GM19193 (cell line): ENCODE results near the gene ADAMTS3.

Experiments used
- POLR2A ChIP-seq: IDR thresholded peaks from 4 replicates; pipeline ENCODE4 v1.6.1; 2011; ENCODE audit not compliant: insufficient read depth, insufficient read length; ENCODE audit errors: extremely low read depth

Gene ADAMTS3

DNA sequence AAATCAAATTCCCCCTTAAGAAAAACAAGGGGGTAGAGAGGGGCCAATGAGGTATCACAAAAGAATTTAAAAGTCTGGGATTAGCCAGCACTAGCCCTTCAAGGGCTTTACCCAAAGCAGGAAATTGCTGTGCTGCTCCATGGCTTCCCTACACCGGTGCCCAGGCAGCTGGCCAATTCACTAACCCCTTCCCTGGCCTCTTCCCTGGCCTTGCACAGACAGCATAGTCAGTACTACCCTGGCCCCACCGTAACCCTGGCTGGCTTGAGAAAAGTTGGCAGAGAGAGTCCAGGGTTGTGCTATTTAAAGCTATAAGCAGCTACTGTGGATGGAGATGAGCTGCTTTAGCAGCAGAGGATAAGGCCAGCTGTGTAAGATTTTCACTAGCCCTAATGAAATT is 43.1 kb downstream of the ADAMTS3 start:
- no peak for TF ChIP-seq POLR2A

- TF ChIP-seq POLR2A, result no peak
Measured at GRCh38 chr4:72522440-72522839, 46.6 kb downstream of the ADAMTS3 start.

DNA sequence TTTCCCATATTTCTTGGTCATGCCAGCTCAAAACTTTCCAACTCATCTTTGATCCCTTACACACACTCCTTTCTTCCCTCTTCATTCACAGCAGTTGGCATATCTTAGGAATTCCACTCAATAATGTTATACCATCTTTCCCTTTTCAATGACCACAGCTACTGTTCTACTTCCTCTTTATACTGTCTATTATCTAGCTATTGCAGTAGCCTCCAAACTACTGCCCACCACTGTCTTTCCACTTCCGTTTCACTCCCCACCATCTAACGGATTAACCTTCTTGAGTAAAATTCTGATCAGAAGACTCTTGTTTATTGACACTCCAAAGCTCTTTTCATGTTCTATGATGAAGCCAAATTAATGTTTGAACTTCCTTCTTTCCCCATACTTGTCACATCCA is 55.8 kb downstream of the ADAMTS3 start:
- TF ChIP-seq POLR2A, result no peak

DNA sequence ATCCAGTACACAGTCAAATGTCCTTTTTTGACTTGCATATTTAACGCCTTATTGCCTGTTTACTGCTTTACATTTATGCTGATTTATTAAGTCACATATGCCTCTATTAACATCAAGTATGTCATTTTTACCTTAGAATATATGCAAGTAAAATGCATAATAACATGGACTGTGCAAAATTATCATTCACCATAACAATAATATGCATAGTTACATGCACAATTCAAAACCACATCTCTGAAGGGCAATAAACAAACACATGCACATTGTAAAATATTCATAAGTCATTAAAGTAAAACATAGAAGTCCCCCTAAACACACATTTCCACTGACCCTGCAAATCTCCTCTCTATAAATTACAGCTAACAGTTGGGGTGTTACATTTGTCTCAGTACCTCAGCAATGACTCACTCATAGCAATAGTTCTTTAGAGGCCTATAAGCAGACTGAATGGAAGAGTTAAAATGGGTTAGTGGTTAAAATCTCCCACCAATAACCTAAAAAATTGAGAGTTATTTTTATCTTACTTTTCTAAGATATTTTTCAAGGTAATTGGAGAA is 61.1 kb downstream of the ADAMTS3 start:
- TF ChIP-seq POLR2A, result no peak

- no peak for TF ChIP-seq POLR2A
Measured at GRCh38 chr4:72507167-72507566, 61.9 kb downstream of the ADAMTS3 start.

GRCh38 chr4:72505314-72505744 is 63.7 kb downstream of the ADAMTS3 start:
- TF ChIP-seq POLR2A, result no peak

- TF ChIP-seq POLR2A, result no peak
Measured at GRCh38 chr4:72500214-72500613, 68.8 kb downstream of the ADAMTS3 start.

GRCh38 chr4:72496119-72496518 is 72.9 kb downstream of the ADAMTS3 start:
- TF ChIP-seq POLR2A, result no peak

GRCh38 chr4:72494156-72494555 is 74.9 kb downstream of the ADAMTS3 start:
- TF ChIP-seq POLR2A, result no peak

GRCh38 chr4:72489267-72489666 is 79.8 kb downstream of the ADAMTS3 start:
- no peak for TF ChIP-seq POLR2A

- no peak for TF ChIP-seq POLR2A
Measured at GRCh38 chr4:72486991-72487390, 82.0 kb downstream of the ADAMTS3 start.

DNA sequence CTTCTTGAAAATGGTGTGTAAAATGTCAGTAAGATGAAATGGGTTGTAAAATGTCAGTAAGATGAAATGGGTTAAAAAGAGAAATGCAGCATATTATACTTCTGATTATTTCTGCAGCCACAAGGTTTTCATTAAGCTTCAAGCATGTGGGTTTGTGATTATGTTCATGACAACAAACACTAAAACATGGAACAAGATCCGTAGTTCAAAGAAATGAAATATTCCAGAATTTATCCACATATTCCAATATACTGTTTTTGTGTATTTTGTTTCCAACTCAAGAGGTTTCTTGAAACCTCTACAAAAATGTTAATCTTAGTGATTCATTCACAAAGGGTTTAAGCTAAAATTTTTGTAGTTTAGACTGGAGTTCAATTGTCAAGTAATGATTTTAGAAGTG is 84.0 kb downstream of the ADAMTS3 start:
- TF ChIP-seq POLR2A, result no peak

DNA sequence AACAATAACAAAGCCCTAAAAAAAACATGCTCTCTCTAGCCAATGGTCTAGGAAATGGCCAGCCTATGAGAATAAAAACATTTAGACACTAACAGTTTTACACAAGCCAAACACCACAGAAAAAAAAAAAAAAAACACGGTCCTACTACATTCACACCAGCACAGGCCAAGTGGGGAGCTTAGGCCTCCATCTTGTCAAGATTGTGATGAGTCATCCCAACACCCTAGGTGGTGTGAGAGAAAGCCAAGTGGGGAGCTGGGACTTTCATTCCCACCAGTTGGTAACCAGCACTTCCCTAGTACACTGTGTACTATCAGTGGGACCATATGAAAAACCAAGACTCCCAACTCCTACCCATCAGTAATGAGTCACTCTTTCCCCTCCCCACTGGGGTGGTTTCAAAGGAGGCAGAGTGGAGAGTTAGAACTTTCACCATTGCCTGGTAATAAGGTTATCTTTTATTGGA is 95.6 kb downstream of the ADAMTS3 start:
- TF ChIP-seq POLR2A, result no peak

DNA sequence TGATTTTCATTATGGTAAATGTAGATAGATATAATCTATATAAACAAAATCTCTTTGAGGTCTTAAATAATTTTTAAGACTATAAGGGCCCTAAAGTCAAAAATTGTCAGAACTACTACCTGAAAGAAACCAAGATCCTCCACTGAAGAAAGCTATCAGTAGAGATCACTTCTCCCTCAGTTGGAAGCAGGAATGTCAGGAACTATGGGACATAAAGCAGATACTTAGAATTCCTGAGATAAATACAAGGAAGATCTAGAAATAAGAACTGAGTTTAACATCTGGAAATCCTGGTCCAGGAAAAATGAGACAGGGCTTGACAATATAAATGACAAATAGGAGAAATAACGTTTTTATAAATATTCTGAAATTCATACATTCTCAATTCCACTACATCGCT is 97.2 kb downstream of the ADAMTS3 start:
- no peak for TF ChIP-seq POLR2A

DNA sequence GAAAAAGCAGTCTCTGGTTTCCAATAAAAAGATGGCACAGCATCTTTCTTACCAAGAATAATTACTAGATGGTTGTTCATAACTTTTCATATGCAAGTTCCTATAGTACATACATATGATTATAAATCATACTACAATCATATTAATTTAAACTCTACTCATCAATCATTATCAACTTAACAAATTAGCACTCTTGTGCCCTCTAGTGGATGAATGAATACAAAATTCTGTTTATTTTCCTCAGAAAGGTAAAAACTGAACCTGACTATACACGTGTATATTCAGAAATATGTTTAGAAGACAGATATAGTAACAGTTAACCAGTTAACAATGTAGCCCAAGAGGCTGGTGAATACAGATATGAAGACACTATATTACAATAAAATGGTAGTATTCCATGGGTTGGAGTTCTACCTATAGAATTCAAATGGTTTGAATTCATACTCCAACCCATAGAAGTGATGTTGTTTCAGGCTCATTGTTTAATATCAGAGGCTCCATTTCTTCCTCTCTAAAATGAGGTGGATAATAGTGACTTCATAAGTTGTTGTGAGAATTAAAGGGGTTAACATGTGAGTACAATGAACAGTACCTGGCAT is 100.0 kb downstream of the ADAMTS3 start:
- TF ChIP-seq POLR2A, result no peak

DNA sequence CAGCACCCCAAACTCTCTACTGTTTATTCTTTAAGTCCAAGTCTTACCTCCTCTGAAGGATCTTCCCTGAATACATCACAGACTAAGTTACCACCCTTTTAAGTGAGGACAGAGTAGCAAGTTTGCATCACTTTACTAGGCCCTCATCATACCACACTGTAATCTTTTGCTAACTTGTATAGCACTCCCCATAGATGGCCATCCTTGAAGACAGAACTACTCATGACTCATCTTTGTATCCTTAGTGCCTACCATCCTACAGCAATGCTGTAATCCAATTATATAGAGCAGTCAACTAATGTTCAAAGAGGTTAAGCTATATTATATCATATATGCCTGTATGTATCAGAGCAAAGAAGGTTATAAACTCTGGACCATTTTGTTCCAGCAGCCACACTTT is 101.4 kb downstream of the ADAMTS3 start:
- TF ChIP-seq POLR2A, result no peak

DNA sequence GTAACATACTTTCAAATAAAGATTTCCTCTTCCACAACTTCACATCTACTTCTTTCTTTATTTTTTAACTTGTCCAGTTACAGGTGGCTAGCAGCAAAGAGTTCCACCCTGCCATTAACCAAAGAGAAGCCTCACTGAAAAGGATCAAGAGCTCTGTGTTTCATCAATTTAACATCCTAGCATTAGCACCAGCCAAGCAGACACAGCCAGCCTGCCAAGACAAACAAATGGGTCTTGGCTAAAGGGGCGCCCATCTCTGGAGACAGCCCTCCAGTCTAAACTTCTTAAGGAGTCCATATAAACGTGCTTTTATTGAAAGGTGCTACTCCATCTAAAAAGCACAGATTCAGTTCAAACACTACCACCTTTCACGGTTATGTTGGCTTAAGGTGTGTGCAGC is 105.3 kb downstream of the ADAMTS3 start:
- no peak for TF ChIP-seq POLR2A
